GM18499 (cell line): ENCODE data around the gene TRIM49D2.
"Not testable (repeated sequence)": the region's sequence is repeated elsewhere in the genome, so short reads cannot be mapped to it uniquely, and the experiment has no call there.

Source experiments
- ATAC-seq: cut with Tn5 transposase; IDR thresholded peaks from one replicate; pipeline ENCODE4 v1.9.1; 2021; ENCODE audit warnings: moderate number of reproducible peaks; ENCODE audit not compliant: insufficient read depth, unreplicated experiment

The TRIM49D2 gene, protein sequence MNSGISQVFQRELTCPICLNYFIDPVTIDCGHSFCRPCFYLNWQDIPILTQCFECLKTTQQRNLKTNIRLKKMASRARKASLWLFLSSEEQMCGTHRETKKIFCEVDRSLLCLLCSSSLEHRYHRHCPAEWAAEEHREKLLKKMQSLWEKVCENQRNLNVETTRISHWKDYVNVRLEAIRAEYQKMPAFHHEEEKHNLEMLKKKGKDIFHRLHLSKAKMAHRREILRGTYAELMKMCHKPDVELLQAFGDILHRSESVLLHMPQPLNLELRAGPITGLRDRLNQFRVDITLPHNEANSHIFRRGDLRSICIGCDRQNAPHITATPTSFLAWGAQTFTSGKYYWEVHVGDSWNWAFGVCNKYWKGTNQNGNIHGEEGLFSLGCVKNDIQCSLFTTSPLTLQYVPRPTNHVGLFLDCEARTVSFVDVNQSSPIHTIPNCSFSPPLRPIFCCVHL

DNA sequence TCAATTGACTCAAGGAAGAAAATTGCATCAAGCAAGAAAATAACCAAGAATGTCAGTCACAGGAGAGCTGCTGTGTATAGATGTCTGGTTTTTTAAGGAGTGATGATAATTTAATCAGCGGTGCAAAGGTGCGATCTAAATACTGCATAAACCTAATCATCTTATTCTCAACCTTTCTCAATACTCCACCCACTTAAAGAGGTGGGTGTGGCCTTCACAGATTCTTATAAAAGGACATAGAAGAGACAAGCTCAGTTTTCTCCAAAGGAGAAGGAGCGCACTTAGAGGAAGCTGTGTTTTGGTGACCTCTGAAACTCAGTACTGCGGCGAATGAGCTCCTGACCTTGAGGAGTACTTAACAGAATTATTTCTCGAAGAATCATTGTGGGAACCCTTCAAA, at the start of gene TRIM49D2:
Gene TRIM49D2, plus strand, starts transcription at position 301 of the 400 bp plus-strand sequence. CDS start 2,698 bp downstream, outside the sequence.
- not testable (repeated sequence) for ATAC-seq

- ATAC-seq, result not testable (repeated sequence)
Measured at GRCh38 chr11:89877511-89877910, 46.4 kb upstream of the TRIM49D2 start.

GRCh38 chr11:89893245-89893644, 30.6 kb upstream of the TRIM49D2 start:
- not testable (repeated sequence) for ATAC-seq

- not testable (repeated sequence) for ATAC-seq
Measured at GRCh38 chr11:89900809-89901208, 23.1 kb upstream of the TRIM49D2 start.

DNA sequence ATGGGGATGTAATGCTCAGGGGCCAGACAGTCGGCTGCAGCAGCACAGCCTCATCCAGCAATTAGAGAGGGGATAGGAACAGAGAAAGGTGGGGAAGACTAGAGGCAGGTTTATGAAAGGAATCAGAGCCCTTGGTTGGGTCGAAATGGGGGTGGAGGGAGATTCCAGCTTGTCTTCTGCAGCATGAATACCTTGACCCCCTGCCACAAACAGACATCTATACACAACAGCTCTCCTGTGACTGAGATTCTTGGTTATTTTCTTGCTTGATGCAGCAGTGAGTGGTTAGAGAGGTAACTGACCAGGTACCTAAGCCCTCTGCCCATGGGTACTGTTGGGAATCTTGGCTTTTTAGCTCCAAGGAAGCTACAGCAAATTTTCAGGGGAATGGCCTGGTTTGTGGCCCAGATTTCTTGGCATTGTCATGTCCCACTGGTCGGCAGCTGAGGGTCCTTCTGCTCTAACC, 1.6 kb upstream of the TRIM49D2 start, which contains the start of gene TRIM49D1:
Gene TRIM49D1, minus strand, starts transcription at position 51 of the 466 bp plus-strand sequence. CDS start 4,535 bp downstream, outside the sequence.
- ATAC-seq, result no peak

DNA sequence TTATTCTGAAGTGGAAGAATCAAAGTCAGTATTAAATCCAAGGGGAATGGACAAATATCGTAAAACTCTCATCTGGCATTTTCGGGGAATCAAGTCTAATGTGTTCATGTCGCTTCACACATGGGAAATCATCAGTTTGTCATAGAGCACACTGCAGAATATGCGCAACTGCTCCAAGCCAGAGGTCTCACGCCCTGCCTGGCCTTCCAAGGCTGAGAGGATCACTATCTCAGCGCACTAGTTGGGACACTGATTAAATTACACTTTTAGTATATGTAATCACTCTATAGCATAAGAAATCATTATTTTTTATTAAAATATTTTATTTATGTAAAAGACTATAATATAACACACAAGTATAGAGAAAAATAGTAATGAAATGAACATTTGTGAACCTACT, 37.0 kb downstream of the TRIM49D2 start:
- not testable (repeated sequence) for ATAC-seq

GRCh38 chr11:89965737-89966136, 41.9 kb downstream of the TRIM49D2 start, which contains the start of gene TRIM64:
TSS of gene TRIM64 (plus strand) at chr11:89966037. CDS start at chr11:89968504, 2,467 bp downstream.
- not testable (repeated sequence) for ATAC-seq
